CD8-positive, alpha-beta memory T cell (primary cell): ENCODE results near the gene DHX32. TPM values are rescaled to one million over a fixed set of nuclear protein-coding genes. Genes with fewer than 3 reads are reported as not detected.
A peak's percentile ranks its signal among the peaks of the same experiment; 100 is the strongest.

Experiments used
- CTCF ChIA-PET: fragments of 350-600 bp; sonication (Branson Sonifier 250); formaldehyde crosslinking; loops from one replicate; lab custom pipeline; 2021; ENCODE audit warnings: antibody characterized with exemption; lab: Charles Lee
- POLR2A ChIA-PET: fragments of 350-600 bp; sonication (Branson Sonifier 250); formaldehyde crosslinking; loops from one replicate; lab custom pipeline; 2021; ENCODE audit warnings: antibody characterized with exemption; lab: Charles Lee
- DNase-seq, 5 donors: peaks; one replicate each; pipeline versions ENCODE4 v3.0.0 to v3.0.0-alpha.2; 2020 to 2022; ENCODE audit warnings: mixed read lengths in 1 of 5
- H3K27ac ChIP-seq: one replicate; pipeline ENCODE4 v1.7.0; 2013; ENCODE audit warnings: low read depth, mild to moderate bottlenecking, low read length, moderate library complexity
- H3K27me3 ChIP-seq: 2 replicates; pipeline ENCODE4 v1.7.0; 2013; ENCODE audit warnings: low read length, mild to moderate bottlenecking; ENCODE audit not compliant: insufficient read depth, poor library complexity, severe bottlenecking
- H3K36me3 ChIP-seq: 2 replicates; pipeline ENCODE4 v1.7.0; 2013; ENCODE audit warnings: mild to moderate bottlenecking, low read length, moderate library complexity; ENCODE audit not compliant: insufficient read depth
- H3K4me1 ChIP-seq: 2 replicates; pipeline ENCODE4 v1.7.0; 2013; ENCODE audit warnings: mild to moderate bottlenecking, low read length, moderate library complexity; ENCODE audit not compliant: insufficient read depth
- H3K4me3 ChIP-seq: 2 replicates; pipeline ENCODE4 v1.7.0; 2013; ENCODE audit warnings: mild to moderate bottlenecking, low read length
- H3K9me3 ChIP-seq: 2 replicates; pipeline ENCODE4 v1.7.0; 2013; ENCODE audit warnings: mild to moderate bottlenecking, low read length
- H3K27ac Mint-ChIP-seq, 8 donors: one replicate each; pipeline ENCODE4 v1.8.0; 2020 to 2021; ENCODE audit warnings: mixed read lengths in 8 of 8, mild to moderate bottlenecking in 6 of 8, inconsistent platforms in 3 of 8, moderate library complexity in 3 of 8
- H3K27me3 Mint-ChIP-seq, 2 donors: one replicate each; pipeline ENCODE4 v1.8.0; 2020 to 2021; ENCODE audit warnings: mixed read lengths in 2 of 2, mild to moderate bottlenecking in 1 of 2, moderate library complexity in 1 of 2
- H3K36me3 Mint-ChIP-seq, 3 donors: one replicate each; pipeline ENCODE4 v1.8.0; 2020 to 2021; ENCODE audit warnings: mixed read lengths in 3 of 3, inconsistent platforms in 1 of 3, mild to moderate bottlenecking in 1 of 3
- H3K4me1 Mint-ChIP-seq, 3 donors: one replicate each; pipeline ENCODE4 v1.8.0; 2020 to 2021; ENCODE audit warnings: mixed read lengths in 3 of 3, inconsistent platforms in 1 of 3, mild to moderate bottlenecking in 1 of 3
- H3K4me3 Mint-ChIP-seq, 7 donors: one replicate each; pipeline ENCODE4 v1.8.0; 2020 to 2021; ENCODE audit warnings: mixed read lengths in 7 of 7, mild to moderate bottlenecking in 6 of 7, moderate library complexity in 4 of 7, inconsistent platforms in 2 of 7
- H3K9me3 Mint-ChIP-seq, 5 donors: one replicate each; pipeline ENCODE4 v1.8.0; 2020 to 2022; ENCODE audit warnings: mixed read lengths in 5 of 5, mild to moderate bottlenecking in 3 of 5, moderate library complexity in 2 of 5, inconsistent platforms in 1 of 5
- polyA plus RNA-seq: library from polyadenylated mRNA; unstranded; fragments of 300-500 nt; fragmentation: Illumina TruSeq; gene quantifications from one replicate; pipeline ENCODE4 v1.2.3, GENCODE V29; 2021
- total RNA-seq, 2 experiments: library from RNA; stranded (reverse); gene quantifications; one replicate each; pipeline ENCODE4 v1.2.3, GENCODE V29; 2021

The DHX32 gene
- total and polyA plus RNA-seq, 3 experiments from 2014 or later = 8.4 to 11.0 (median 10.7) TPM

DNA sequence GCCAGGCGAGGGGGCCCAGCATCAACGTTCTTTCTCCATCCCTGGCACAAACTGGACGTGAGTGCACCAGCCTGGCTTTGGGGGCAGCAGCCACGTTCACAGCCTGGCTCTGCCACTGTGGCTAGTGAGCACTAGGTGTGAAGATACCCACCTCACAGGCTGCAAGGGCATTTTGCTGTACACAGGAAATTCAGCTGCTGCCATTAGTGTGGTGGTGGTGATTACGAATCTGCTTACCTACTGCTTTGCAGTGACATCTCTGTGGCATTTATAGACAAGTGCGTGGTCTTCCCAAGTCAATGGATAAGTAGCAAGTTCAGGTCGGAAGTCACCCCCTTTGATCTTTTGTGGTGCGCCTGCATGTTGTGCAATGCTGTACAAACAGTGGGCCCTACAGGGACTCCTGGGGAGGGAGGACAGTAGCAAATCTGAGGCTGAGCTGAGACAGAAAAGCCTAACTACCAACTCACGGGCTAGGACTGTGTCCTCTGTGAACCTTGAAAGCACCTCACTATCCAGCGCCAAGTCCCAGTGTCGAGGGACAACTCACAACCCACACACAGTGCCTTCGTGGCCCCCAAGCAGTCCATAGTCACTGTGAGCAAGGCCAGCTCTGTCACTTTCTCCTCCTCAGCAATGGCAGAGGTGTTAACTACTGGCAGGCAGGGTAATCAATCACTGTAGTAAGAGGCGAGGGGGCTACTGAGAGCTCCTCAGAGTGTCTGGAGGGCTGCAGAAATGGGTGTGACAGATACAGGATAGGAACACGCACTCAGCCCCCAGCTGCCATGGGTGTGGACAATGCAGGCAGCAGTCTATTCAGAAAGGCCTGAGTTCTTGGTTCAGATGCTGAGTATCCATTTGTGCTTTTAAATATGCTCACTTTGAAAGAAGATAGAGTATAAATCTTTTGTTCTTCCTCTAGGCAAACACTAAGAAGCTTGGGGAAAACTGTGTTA, 88.5 kb downstream of the DHX32 start:
- CTCF ChIA-PET = no interaction called here
- Mint-ChIP-seq H3K27ac (peak overlapping the region in 7 of 8 donors; percentile 45 to 89 (median 85)), H3K9me3 (no peaks in the 10 kb centered on the region), H3K4me1 (peaks cover 21 to 30% (median 24%) of the 10 kb centered on the region in 3 donors), H3K36me3 (peaks cover 0 to 78% (median 19%) of the 10 kb centered on the region in 3 donors), H3K4me3 (no peak overlapping the region), H3K27me3 (no peaks in the 10 kb centered on the region)
- DNase-seq = peak in 1 of 5 donors; percentile 54
- H3K4me3 ChIP-seq = no peak overlapping the region
- POLR2A ChIA-PET = no interaction called here
- H3K27me3 ChIP-seq = no peaks in the 10 kb centered on the region
- H3K36me3 ChIP-seq = peaks cover 9% of the 10 kb centered on the region
- H3K4me1 ChIP-seq = peaks cover 10% of the 10 kb centered on the region
- no peak overlapping the region for H3K27ac ChIP-seq
- H3K9me3 ChIP-seq = no peaks in the 10 kb centered on the region

DNA sequence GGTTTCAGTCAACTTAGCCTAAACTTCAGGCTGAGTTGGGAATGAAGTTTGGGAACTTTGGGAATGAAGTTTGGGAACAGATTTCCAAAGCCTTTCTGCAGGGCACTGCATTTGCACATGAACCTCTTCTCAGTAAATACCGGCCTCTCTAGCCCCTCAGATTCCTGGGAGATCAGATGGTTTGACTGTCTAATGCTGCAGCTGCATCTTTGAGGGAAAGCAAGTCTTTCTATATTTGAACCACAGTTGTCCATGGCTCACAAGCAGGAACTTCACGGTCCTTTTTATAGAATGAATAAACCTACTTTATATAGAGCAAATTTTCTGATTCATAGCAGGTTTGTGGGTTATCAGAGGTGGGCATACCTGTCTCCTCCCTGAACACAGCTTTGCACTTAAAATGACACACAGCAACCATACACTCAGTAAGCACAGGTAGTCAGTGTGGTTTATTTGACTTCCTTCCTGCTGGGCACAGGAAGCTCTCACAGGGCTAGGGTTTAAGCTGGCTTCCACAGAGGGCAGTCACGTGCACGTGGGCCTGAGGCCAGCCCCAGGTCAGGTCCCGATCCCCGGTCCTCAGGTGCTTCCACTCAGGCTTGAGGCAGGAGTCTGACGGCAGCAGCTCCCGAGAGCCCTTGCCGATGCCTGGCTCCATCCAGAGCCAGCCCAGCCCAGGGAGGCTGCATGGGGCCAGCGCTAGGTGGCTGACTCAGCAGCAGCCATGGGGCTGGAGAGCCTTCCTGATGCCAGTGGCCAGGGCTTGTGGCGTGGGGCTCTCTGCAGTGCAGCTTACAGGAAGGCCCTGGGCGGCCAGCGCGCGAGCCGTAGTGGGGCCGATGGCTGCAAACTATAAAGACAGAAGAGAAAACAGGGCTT, 92.7 kb downstream of the DHX32 start:
- H3K36me3 ChIP-seq = peaks cover 5% of the 10 kb centered on the region
- peaks cover 0 to 2% (median 0%) of the 10 kb centered on the region in 5 donors for H3K9me3 Mint-ChIP-seq
- H3K27me3 Mint-ChIP-seq = no peaks in the 10 kb centered on the region
- H3K4me3 ChIP-seq = no peak overlapping the region
- H3K4me1 ChIP-seq = peaks cover 10% of the 10 kb centered on the region
- H3K4me1 Mint-ChIP-seq = peaks cover 29 to 37% (median 31%) of the 10 kb centered on the region in 3 donors
- peak overlapping the region in 5 of 7 donors; percentile 7 to 50 (median 42) for H3K4me3 Mint-ChIP-seq
- DNase-seq = no peak
- H3K36me3 Mint-ChIP-seq = peaks cover 3 to 48% (median 9%) of the 10 kb centered on the region in 3 donors
- ChIA-PET CTCF (no interaction called here), POLR2A (interaction anchor here (0.6 to 1.1 kb wide), 3 partner anchors 35 to 69 kb away, joined by 4 to 5 read pairs (median 4); partner anchors contain the start of genes BCCIP and UROS)
- no peak overlapping the region for H3K27ac ChIP-seq
- H3K9me3 ChIP-seq = no peaks in the 10 kb centered on the region
- no peaks in the 10 kb centered on the region for H3K27me3 ChIP-seq
- H3K27ac Mint-ChIP-seq = peak overlapping the region; percentile 58 to 91 (median 82)

Other genes with a start within 250 kb of the DHX32 start
- gene TEX36, start 198.1 kb downstream of the DHX32 start, total RNA-seq = not detected
- gene TEX36, start 198.1 kb downstream of the DHX32 start, polyA plus RNA-seq = not detected
- gene EDRF1, start 161.6 kb downstream of the DHX32 start, total RNA-seq = 10 to 100 TPM; 32.5 to 33.5 TPM
- 13.1 TPM for gene EDRF1, start 161.6 kb downstream of the DHX32 start, polyA plus RNA-seq
- gene MMP21, start 105.5 kb downstream of the DHX32 start, total RNA-seq = under 1 TPM in 1 of 2 experiments, not detected in 1; 0.11 TPM
- gene MMP21, start 105.5 kb downstream of the DHX32 start, polyA plus RNA-seq = not detected
- gene UROS, start 58.0 kb downstream of the DHX32 start, total RNA-seq = 10 to 100 TPM; 43.4 to 47.2 TPM
- gene UROS, start 58.0 kb downstream of the DHX32 start, polyA plus RNA-seq = 57.3 TPM
- 100 to 1,000 TPM; 129 to 130 TPM for gene BCCIP, start 57.7 kb downstream of the DHX32 start, total RNA-seq
- 84.4 TPM for gene BCCIP, start 57.7 kb downstream of the DHX32 start, polyA plus RNA-seq
- gene FANK1, start 15.3 kb upstream of the DHX32 start, total RNA-seq = under 1 TPM; 0.44 to 0.66 TPM
- gene FANK1, start 15.3 kb upstream of the DHX32 start, polyA plus RNA-seq = not detected